Thoracic aorta (tissue), 2 donors: ENCODE results near the gene CLRN1. TPM values are rescaled to one million over a fixed set of nuclear protein-coding genes. Genes with fewer than 3 reads are reported as not detected.

Experiments
- ATAC-seq: fragments of 150-250 bp; one replicate; pipeline ENCODE4 v1.8.0; 2017; ENCODE audit warnings: low read depth; ENCODE audit not compliant: insufficient number of reproducible peaks, low FRiP score
- DNase-seq: peaks from one replicate; pipeline ENCODE4 v3.0.0-alpha.2; 2020; ENCODE audit warnings: low spot score
- H3K27ac ChIP-seq, 2 donors: fragments of 200-600 bp; sonication (generic); 1 replicate in 1 of 2; 2 replicates in 1 of 2; pipeline ENCODE4 v1.5.1; 2016; ENCODE audit warnings: mild to moderate bottlenecking in 2 of 2, moderate library complexity in 2 of 2
- H3K27me3 ChIP-seq: fragments of 200-600 bp; sonication (generic); replicated peaks from 2 replicates; pipeline ENCODE4 v1.6.0; 2016; ENCODE audit warnings: mild to moderate bottlenecking; ENCODE audit not compliant: insufficient read depth
- H3K36me3 ChIP-seq: fragments of 200-600 bp; sonication (generic); one replicate; pipeline ENCODE4 v1.5.1; 2016
- H3K4me1 ChIP-seq, 2 donors: fragments of 200-600 bp; sonication (generic); 1 replicate in 1 of 2; 2 replicates in 1 of 2; pipeline versions ENCODE4 v1.5.1 to v1.6.0; 2016; ENCODE audit warnings: low read depth in 2 of 2, mild to moderate bottlenecking in 1 of 2; ENCODE audit not compliant: control insufficient read depth in 1 of 2
- H3K4me3 ChIP-seq: fragments of 200-600 bp; sonication (generic); 2 replicates; pipeline ENCODE4 v1.5.1; 2016; ENCODE audit warnings: mild to moderate bottlenecking
- H3K9me3 ChIP-seq: fragments of 200-600 bp; sonication (generic); 2 replicates; pipeline ENCODE4 v1.5.1; 2016
- total RNA-seq, 2 donors: library from RNA; depleted of rRNA; stranded (reverse); fragments of >200 nt; gene quantifications; one replicate each; pipeline versions ENCODE4 v1.1.0 to v1.2.3, GENCODE V29; 2016
- TF ChIP-seq, protein P1 (sequence below): fragments of 200-600 bp; sonication (generic); IDR thresholded peaks from one replicate; pipeline ENCODE4 v1.5.1; 2019; ENCODE audit warnings: antibody characterized with exemption

CLRN1 gene
- total RNA-seq, 2 donors from 2014 or later = not detected

- no peak for ATAC-seq
Observed at GRCh38 chr3:150878290-150878689, 94.2 kb downstream of the CLRN1 start.

DNA sequence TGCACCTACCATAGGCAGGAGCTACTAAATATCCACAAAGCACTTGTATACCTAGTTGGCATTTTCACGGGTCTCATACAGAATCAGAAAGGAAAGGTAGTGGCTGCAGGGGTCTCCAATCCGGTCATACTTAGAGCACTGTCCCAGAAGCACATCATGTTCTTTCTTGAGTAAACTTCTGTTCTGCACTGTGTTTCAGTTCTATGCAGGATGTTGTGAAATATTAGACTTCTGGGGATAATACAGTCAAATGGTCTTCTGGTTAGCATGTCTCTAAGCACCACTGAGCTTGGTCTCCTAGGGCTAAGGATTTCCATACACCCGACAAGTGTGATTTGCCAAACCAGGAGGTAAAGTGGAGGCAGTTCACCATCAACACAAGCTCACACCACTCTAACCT, 95.2 kb downstream of the CLRN1 start:
- Histone ChIP-seq H3K36me3 (no peaks in the 10 kb centered on the region), H3K4me3 (no peak overlapping the region), H3K4me1 (peaks cover 0 to 15% of the 10 kb centered on the region in 2 donors), H3K27ac (no peak overlapping the region), H3K9me3 (no peaks in the 10 kb centered on the region), H3K27me3 (no peaks in the 10 kb centered on the region)
- DNase-seq = no peak
- no peak for ATAC-seq
- TF ChIP-seq, protein P1, sequence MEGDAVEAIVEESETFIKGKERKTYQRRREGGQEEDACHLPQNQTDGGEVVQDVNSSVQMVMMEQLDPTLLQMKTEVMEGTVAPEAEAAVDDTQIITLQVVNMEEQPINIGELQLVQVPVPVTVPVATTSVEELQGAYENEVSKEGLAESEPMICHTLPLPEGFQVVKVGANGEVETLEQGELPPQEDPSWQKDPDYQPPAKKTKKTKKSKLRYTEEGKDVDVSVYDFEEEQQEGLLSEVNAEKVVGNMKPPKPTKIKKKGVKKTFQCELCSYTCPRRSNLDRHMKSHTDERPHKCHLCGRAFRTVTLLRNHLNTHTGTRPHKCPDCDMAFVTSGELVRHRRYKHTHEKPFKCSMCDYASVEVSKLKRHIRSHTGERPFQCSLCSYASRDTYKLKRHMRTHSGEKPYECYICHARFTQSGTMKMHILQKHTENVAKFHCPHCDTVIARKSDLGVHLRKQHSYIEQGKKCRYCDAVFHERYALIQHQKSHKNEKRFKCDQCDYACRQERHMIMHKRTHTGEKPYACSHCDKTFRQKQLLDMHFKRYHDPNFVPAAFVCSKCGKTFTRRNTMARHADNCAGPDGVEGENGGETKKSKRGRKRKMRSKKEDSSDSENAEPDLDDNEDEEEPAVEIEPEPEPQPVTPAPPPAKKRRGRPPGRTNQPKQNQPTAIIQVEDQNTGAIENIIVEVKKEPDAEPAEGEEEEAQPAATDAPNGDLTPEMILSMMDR = no peak

More at GRCh38 chr3:150878290-150878689, 94.2 kb downstream of the CLRN1 start:
- DNase-seq = no peak
- no peak overlapping the region for H3K4me3 ChIP-seq
- TF ChIP-seq, protein P1 = no peak
- H3K36me3 ChIP-seq = no peaks in the 10 kb centered on the region
- H3K9me3 ChIP-seq = no peaks in the 10 kb centered on the region
- H3K27ac ChIP-seq = no peak overlapping the region
- H3K4me1 ChIP-seq = peaks cover 0 to 15% of the 10 kb centered on the region in 2 donors
- no peaks in the 10 kb centered on the region for H3K27me3 ChIP-seq

- Histone ChIP-seq H3K4me3 (no peak overlapping the region), H3K36me3 (no peaks in the 10 kb centered on the region), H3K9me3 (no peaks in the 10 kb centered on the region), H3K4me1 (peaks cover 0 to 15% of the 10 kb centered on the region in 2 donors), H3K27me3 (no peaks in the 10 kb centered on the region), H3K27ac (no peak overlapping the region)
- ATAC-seq (no peak), DNase-seq (no peak)
- TF ChIP-seq, protein P1 = no peak
Observed at GRCh38 chr3:150876611-150877265, 95.8 kb downstream of the CLRN1 start.

Other genes starting within 250 kb of the CLRN1 start
- 10 to 100 TPM; 36.2 to 54.6 TPM for gene SIAH2, start 209.6 kb downstream of the CLRN1 start, total RNA-seq
- gene MINDY4B, start 67.3 kb downstream of the CLRN1 start, total RNA-seq = not detected
- 1 to 10 TPM in 1 of 2 donors, under 1 TPM in 1; 0.27 to 2.0 TPM for gene MED12L, start 112.9 kb upstream of the CLRN1 start, total RNA-seq
- gene GPR171, start 230.5 kb upstream of the CLRN1 start, total RNA-seq = 1 to 10 TPM in 1 of 2 donors, not detected in 1; 7.0 TPM